GM10266 (cell line): ENCODE data around the gene MAD1L1.

ENCODE experiments used
- DNase-seq: peaks from one replicate; pipeline ENCODE4 v3.0.0; 2012; ENCODE audit errors: extremely low spot score
- TF ChIP-seq, protein P1 (sequence below): IDR thresholded peaks from 2 replicates; pipeline ENCODE4 v1.5.1; 2012; ENCODE audit warnings: mild to moderate bottlenecking, low read depth; ENCODE audit not compliant: control insufficient read depth, insufficient read depth; ENCODE audit errors: missing control alignments

The MAD1L1 gene

GRCh38 chr7:1952169-1952760, 280.5 kb downstream of the MAD1L1 start:
- DNase-seq = no peak
- TF ChIP-seq, protein P1, sequence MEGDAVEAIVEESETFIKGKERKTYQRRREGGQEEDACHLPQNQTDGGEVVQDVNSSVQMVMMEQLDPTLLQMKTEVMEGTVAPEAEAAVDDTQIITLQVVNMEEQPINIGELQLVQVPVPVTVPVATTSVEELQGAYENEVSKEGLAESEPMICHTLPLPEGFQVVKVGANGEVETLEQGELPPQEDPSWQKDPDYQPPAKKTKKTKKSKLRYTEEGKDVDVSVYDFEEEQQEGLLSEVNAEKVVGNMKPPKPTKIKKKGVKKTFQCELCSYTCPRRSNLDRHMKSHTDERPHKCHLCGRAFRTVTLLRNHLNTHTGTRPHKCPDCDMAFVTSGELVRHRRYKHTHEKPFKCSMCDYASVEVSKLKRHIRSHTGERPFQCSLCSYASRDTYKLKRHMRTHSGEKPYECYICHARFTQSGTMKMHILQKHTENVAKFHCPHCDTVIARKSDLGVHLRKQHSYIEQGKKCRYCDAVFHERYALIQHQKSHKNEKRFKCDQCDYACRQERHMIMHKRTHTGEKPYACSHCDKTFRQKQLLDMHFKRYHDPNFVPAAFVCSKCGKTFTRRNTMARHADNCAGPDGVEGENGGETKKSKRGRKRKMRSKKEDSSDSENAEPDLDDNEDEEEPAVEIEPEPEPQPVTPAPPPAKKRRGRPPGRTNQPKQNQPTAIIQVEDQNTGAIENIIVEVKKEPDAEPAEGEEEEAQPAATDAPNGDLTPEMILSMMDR = no peak

GRCh38 chr7:1951600-1951999, 281.1 kb downstream of the MAD1L1 start:
- DNase-seq = no peak
- TF ChIP-seq, protein P1 = no peak

GRCh38 chr7:1951159-1951536, 281.6 kb downstream of the MAD1L1 start:
- TF ChIP-seq, protein P1 = no peak
- DNase-seq = no peak

GRCh38 chr7:1950452-1951158, 282.1 kb downstream of the MAD1L1 start:
- DNase-seq = no peak
- TF ChIP-seq, protein P1 = no peak

- TF ChIP-seq, protein P1 = no peak
- DNase-seq = no peak
Observed at GRCh38 chr7:1950066-1950451, 282.7 kb downstream of the MAD1L1 start.

GRCh38 chr7:1949681-1950055, 283.1 kb downstream of the MAD1L1 start:
- no peak for DNase-seq
- TF ChIP-seq, protein P1 = no peak
